Brain pericyte (primary cell): ENCODE measurements around the gene NR0B1.

Source experiments
- DNase-seq: peaks from one replicate; pipeline ENCODE4 v3.0.0-alpha.2; 2012; ENCODE audit warnings: low read depth, low spot score

The NR0B1 gene, protein sequence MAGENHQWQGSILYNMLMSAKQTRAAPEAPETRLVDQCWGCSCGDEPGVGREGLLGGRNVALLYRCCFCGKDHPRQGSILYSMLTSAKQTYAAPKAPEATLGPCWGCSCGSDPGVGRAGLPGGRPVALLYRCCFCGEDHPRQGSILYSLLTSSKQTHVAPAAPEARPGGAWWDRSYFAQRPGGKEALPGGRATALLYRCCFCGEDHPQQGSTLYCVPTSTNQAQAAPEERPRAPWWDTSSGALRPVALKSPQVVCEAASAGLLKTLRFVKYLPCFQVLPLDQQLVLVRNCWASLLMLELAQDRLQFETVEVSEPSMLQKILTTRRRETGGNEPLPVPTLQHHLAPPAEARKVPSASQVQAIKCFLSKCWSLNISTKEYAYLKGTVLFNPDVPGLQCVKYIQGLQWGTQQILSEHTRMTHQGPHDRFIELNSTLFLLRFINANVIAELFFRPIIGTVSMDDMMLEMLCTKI

DNA sequence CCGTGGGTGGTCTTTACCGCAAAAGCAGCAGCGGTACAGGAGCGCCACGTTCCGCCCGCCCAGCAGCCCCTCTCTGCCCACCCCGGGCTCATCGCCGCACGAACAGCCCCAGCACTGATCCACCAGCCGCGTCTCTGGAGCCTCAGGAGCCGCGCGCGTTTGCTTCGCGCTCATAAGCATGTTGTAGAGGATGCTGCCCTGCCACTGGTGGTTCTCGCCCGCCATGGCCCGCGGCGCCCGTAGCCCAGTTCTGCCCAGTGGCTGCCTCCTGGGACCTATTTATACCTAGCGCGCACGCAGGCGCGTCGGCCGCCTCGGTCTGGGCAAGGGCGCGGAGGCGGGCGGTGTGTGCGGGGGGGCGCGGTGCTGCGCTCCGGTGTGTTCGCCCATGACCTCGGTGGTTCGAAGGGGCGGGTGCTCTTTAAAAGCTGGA is at the start of gene NR0B1:
Gene NR0B1, minus strand, starts transcription at position 252 of the 433 bp plus-strand sequence. Its CDS starts 27 bp downstream, at position 225.
- DNase-seq, result no peak

DNA sequence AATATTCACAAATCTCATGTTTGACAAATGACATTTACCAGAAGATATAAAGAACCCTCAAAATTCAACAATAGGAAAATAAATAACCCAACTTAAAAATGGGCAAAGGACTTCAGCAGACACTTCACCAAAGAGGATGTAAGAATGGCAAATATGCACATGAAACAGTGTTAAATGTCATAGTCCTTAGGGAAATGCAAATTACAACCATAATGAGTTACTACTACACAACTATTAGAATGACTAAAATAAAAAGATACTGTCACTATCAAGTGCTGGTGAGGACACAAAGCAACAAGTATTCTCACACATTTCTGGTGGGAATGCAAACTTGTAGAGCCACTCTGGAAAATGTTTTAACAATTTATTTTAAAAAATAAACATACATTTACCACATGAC is 40.8 kb upstream of the NR0B1 start:
- no peak for DNase-seq

DNA sequence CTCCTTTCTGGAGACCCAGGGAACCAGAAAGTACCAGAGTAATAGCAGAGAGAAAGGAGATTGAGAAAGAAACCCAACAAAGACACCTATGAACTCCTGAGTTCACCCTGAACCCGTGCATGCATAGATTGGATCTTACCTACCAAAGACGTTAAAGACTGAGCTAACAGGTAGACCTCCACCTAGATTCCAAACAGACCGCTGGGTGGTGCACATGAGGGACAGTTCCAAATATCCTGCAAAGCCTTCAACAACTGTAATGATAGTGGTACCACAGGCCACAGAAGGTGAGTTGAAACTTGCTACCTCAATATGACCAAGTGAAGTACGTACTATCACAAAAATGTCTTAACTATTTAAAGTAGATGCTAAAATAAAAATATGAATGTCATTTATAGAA is 34.0 kb upstream of the NR0B1 start:
- no peak for DNase-seq

DNA sequence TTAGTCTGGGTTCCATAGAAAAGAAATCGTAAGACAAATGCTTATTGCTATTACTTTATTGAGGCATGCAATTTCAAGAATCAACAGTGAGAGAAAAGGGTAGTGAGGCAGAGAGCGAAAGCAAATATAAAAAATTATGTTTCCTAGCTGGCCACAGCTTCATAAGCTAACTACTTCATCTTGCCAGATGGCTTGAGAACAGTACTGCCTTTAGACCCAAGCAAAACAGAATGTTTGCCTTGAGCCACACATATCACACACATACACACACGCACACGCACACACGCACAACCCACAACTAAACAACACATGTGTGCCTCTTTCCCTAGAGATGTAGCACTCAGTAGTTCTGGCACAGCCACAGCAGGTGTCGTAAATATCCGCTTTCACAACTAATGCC is 31.6 kb upstream of the NR0B1 start:
- DNase-seq, result no peak

DNA sequence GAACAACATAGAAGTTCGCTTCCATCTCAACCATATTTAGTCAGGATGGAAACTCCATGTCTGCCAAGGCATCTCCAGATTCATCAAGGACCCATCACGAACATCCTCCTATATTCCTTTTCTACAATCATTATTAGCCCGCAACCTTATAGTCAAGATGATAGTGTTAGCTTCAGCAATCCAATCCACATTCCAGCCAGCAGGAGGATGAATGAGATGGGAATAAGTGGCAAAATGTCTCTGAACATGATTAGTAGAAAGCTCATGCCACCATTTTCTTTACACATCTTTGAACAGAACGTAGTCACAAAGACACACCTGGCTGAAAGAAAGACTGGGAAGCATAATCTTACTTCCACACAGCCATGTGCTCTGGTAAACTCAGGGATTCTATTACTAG is 18.6 kb upstream of the NR0B1 start:
- no peak for DNase-seq

DNA sequence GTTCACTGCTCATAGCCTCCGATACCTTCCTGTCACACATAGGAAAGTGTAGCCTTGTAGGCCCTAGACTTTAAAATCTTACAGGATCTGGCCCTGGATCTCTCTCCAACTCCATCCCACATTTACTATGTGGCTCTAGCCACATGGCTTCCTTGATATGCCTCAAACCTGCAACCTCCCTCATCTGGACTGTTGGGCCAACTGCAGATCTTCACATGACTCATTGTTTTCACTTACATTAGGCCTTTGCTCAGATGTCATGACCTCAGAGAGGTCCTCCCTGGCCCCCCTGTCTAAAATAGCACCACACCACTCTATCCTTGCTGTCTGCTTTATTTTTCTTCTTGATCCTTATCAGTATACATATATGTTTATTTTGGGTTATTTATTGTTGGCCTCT is 8.1 kb upstream of the NR0B1 start:
- DNase-seq, result no peak

DNA sequence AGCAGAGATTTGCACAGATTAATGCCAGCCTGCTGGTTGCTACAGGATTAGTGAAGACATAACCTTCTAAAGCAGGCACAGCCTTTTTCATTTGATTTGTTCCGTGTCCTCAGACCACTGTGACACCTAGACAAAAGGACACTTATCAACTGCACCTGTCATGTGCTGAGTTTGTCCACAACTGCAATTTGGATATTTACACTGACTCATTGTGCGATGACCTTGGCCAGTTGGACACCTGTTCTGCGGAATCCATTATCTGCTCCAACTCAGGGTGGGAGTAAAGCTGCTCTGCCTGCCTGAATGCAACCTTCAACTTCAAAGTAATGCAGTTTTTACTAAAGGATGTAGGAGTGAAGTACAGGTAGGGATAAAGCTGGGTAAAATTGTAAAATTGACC is 4.1 kb upstream of the NR0B1 start:
- DNase-seq, result no peak

DNA sequence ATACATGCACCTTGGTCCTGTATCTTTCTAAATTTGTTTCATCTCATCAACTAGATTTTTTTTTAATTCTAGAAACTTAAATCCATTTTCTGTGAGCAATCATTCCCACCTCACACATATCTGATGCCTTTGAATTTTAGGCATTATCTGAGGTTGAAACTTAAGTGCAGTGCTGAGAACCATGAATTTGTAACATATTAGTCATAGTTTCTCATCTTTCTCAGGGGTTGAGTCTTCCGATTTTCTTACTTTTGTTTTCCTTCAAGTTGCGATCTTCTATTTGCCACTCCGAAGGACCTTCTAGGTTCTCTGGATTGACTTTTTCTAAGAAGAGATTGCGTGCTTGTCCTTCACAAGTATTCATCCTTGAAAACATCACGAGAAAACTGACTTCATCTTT is 3.7 kb upstream of the NR0B1 start:
- no peak for DNase-seq

DNA sequence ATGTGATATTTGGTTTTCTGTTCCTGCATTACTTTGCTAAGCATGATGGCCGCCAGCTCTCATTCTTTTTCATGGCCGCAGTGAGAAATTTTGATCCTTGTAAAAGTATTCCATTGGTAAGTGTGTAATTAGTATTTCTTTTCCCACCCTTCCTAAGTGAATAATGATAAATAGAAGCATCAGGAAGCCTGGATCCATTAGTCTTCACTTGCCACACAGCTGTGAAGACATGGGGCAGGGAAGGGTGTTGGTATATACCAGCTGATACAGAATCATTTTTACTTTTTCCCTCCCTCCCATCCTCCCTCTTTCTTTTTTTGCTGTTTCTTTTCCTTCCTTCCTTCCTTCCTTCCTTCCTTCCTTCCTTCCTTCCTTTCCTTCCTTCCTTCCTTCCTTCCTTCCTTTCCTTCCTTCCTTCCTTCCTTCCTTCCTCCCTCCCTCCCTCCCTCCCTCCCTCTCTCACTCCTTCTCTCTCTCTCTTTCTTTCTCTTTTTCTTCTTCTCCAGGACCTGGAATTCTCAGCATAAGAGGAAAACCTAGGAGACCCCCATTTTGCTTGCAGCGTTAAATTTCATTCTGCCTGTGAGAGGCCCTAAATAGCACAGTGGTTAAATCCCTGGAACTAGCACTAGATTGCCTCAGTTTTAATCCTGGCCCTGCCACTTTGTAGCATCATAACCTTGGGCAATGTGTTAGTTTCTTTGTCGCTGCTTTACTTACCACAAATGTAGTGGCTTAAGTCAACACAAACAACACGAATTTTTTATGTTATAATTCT is 1.4 kb upstream of the NR0B1 start:
- DNase-seq, result no peak

DNA sequence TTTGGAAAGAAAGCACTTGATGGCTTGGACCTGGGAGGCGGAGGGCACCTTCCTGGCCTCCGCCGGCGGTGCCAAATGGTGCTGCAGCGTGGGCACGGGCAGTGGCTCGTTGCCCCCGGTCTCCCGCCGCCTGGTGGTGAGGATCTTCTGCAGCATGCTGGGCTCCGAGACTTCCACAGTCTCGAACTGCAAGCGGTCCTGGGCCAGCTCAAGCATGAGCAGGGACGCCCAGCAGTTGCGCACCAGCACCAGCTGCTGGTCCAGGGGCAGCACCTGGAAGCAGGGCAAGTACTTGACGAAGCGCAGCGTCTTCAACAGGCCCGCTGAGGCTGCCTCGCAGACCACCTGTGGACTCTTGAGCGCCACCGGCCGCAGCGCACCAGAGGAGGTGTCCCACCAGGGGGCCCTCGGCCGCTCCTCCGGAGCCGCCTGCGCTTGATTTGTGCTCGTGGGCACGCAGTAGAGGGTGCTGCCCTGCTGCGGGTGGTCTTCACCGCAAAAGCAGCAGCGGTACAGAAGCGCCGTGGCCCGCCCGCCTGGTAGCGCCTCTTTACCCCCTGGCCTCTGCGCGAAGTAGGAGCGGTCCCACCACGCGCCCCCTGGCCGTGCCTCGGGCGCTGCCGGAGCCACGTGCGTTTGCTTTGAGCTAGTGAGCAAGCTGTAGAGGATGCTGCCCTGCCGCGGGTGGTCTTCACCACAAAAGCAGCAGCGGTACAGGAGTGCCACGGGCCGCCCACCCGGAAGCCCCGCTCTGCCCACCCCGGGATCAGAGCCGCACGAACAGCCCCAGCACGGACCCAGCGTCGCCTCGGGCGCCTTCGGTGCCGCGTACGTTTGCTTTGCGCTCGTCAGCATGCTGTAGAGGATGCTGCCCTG is 689 bp downstream of the NR0B1 start:
- no peak for DNase-seq

DNA sequence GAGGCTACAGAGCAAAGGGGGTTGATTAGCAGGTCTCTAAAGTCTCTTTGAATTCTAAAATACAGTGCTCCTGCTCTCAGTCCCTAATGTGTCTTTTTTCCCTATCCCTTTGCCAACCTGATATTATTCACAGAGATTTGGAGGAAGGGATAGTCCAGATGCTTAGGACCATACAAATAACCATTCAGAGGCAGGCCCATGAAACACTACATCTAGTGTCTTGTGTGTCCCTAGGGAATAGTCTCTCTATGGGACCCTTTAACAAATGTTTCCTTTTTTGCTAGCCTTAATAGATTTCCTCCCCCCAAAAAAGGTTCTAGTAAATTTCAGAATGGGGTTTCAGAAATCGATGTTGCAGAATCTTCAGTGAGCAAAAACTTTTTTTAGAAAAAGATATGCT is 1.7 kb downstream of the NR0B1 start:
- DNase-seq, result no peak

DNA sequence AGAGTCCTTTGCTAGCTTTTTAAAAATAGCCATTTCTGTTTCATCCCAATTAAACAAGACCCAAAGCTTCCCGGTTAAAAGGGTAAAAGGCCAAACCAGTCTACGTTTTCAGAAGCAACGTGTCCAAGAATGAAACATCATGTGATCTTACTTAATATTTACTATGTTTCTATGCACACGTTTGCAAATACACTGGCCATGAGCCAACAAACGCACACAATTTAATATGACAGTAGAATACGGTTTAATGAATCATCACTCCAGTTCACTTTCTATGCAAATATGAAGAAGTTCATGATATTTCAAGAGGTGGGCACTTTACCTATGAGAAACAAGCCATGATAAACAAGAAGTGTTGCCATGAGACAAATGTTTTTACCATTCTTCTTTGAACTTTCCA is 4.3 kb downstream of the NR0B1 start:
- no peak for DNase-seq

DNA sequence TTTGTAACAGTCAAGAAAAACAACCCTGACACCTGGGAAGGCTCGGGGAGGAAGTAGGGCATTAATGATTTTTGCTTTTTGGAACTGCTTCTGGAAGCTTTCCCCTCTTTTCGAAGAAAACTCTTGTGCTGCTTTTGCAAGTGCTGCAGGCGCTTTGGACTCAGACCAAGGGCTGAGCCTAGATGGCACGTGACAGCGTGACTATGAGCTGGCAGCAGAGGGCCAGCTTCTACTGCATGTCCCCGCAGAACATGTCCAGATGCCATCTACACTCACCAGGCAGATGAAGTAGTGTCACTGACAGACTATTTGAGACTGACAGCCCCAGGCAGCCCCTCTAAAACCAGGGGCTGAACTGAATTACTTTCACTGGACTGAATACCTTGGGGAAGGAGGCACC is 6.2 kb downstream of the NR0B1 start:
- DNase-seq, result no peak

DNA sequence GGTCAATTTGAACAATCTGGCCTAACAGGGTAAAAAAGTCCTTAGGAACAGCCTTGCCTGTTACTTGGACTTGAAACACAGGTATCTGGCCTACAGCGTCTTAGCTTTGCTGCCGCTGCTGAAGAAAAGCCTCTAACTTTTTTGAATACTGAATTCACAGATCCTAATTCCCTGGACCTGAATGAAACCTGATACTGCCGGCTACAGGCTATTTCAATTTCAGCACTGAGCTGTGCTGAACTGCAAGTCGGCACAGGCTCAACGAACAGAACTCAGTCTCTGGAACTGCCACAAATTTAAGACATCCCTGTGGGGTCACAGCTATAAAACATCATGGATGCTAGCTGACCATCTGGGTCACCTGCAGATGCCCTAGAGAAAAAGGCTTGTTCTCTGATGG is 7.2 kb downstream of the NR0B1 start:
- DNase-seq, result no peak

DNA sequence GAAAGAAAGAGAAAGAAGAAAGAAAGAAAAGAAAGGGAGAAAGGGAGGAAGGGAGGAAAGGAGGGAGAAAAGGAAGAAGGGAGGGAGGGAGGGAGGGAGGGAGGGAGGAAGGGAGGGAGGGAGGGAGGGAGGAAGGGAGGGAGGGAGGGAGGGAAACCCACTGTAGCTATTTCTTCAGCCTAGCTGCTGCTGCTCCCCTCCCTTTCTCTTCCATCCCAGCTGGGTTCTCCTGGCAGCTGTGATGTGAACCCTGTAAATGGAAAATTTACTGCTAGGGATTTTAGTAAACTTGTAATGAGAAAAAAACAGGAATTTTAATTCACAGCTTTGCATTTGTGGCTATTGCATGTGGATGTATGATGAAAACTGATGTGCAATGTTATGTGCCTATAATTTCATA is 8.0 kb downstream of the NR0B1 start:
- no peak for DNase-seq

DNA sequence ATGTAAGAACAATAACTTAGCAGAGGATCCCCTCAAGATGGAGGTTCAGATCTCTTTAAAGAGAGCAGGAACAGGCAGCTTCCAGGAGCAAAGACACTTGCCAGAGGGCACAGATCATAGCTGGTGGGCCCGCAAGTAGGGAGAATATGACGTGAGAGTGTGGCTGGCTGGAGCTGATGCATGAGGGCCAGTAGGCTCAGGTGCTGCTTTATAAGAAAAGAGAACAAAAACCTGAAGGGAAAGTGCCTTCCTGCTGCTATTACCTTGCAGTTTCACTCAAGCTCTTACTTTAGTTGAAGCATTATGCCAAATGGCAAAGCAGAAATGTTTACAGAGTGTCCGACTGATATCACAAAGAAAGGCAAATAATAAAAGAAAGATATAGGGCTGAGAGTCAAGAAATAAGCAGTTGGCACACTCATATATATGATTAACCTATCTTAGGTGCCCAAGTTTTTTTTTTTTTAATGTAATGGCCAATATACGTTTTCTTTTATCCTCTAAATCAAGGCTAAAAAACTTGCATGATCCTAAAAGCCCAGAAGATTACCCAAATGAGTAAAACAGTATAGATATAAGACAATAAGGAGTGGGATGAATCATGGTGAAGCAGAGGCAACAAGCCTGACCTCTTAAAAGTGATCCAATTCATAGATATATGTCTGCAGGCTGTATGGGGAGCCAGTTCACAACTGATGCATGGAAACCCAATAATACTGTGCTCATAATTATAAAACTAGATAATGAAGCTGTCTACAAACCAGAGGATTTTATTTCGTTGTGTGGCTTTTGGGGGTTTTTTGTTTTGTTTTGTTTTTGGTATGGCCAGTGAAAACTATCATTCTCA is 12.6 kb downstream of the NR0B1 start:
- no peak for DNase-seq

DNA sequence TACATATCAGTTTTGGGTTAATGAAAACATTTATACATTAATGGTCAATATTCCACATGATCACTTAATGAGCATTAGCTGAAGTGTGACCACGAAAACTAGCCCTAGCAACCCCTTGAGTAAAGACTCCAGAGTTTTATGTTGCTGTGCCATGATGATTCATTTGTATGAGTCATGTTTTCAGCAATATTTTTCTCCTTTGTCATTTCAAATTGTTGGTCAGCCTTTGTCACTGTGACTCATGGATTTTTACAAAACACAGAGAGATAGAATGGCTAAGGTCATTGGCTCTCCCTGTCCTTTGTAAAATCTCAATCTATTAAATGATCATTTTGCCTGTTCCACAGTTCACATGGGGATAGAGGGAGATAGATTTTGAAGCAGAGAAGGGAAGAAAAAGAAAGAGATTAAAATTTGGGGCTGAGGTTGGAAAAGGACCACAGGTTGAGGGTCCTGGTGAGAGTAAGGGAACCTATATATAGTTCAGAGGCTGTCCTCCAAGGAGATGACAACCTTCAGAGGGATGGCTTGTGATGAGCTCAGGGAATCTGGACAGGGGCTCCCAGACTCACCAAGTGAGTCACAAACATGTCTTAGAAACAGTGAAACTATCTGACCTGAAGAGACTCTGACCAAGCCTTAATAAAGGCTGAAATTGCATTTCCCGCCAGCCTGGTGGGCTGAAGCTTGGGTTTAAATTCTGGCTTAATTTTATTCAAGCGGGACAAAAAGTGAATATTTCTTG is 25.6 kb downstream of the NR0B1 start:
- peak; percentile 29 for DNase-seq

DNA sequence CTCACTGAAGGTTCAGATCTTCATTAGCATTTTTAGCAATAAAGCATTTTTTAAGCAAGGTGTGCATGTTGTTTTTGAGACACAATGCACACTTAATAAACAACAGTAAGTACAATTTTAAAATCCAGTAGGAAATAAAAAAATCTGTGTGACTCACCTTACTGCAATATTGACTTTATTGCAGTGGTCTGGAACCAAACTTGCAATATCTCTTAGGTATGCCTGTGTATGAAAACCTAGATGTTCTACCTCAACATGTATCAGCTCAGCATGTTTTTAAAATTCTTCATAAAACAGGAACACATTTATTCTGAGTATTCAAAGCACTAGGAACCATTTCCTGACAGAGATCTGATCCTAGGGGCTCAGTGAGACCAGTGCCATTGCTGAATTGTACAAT is 26.7 kb downstream of the NR0B1 start:
- no peak for DNase-seq

DNA sequence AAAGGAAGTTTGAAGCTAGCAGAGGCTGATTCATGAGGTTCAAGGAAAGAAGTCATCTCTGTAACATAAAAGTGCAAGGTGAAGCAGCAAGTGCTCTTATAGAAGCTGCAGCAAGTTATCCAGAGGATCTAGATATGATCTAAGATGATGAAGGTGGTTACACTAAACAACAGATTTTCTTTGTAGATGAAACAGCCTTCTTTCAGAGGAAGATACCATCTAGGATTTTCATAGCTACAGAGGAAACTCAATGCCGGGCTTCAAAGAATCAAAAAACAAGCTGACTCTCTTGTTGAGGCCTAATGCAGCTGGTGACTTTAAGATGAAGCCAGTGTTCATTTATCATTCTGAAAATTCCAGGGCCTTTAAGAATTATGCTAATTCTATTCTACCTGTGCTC is 28.8 kb downstream of the NR0B1 start:
- DNase-seq, result no peak

DNA sequence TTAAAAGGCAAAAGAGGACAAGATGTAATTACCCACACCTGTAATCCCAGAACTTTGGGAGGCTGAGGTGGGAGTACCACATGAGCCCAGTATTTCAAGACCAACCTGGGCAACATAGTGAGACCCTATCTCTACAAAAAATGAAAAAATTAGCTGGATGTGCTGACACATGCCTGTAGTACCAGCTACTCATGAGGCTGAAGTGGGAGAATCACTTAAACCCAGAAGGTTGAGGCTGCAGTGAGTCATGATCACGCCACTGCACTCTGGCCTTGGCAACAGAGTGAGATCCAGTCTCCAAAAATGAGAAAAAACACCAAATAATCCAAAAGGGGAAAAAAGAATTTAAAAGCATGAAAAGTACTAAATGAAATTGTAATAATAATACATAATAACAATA is 30.8 kb downstream of the NR0B1 start:
- DNase-seq, result no peak
